Activated CD4-positive, alpha-beta memory T cell treated with anti-CD3 and anti-CD28 coated beads for 36 hours (primary cell): Measurements from ENCODE around the gene USF2. TPM values are rescaled to one million over a fixed set of nuclear protein-coding genes. Genes with fewer than 3 reads are reported as not detected.
"Not testable (repeated sequence)": the region's sequence is repeated elsewhere in the genome, so short reads cannot be mapped to it uniquely, and the experiment has no call there.

ENCODE experiments used
- CTCF ChIA-PET: fragments of 350-600 bp; sonication (Branson Sonifier 250); formaldehyde crosslinking; loops from one replicate; lab custom pipeline; 2021; ENCODE audit warnings: antibody characterized with exemption, inconsistent platforms; lab: Charles Lee
- POLR2A ChIA-PET: fragments of 350-600 bp; sonication (Branson Sonifier 250); formaldehyde crosslinking; loops from one replicate; lab custom pipeline; 2021; ENCODE audit warnings: antibody characterized with exemption; lab: Charles Lee
- DNase-seq: peaks from one replicate; pipeline ENCODE4 v3.0.0-alpha.2; 2020
- H3K27ac Mint-ChIP-seq: one replicate; pipeline ENCODE4 v1.8.0; 2021; ENCODE audit warnings: mixed read lengths
- H3K27me3 Mint-ChIP-seq: one replicate; pipeline ENCODE4 v1.8.0; 2021; ENCODE audit warnings: mixed read lengths
- H3K36me3 Mint-ChIP-seq: one replicate; pipeline ENCODE4 v1.8.0; 2021; ENCODE audit warnings: mixed read lengths
- H3K4me1 Mint-ChIP-seq: one replicate; pipeline ENCODE4 v1.8.0; 2021; ENCODE audit warnings: low read depth, mixed read lengths
- H3K4me3 Mint-ChIP-seq: one replicate; pipeline ENCODE4 v1.8.0; 2021; ENCODE audit warnings: mild to moderate bottlenecking, mixed read lengths
- H3K9me3 Mint-ChIP-seq: one replicate; pipeline ENCODE4 v1.8.0; 2021; ENCODE audit warnings: mixed read lengths
- intact Hi-C: fragments of 100-400 bp; cut with micrococcal nuclease; formaldehyde crosslinking; loops from one replicate; pipeline ENCODE4 v1.15.1; 2023
- total RNA-seq, 2 experiments: library from RNA; stranded (reverse); gene quantifications; one replicate each; pipeline ENCODE4 v1.2.3, GENCODE V29; 2021

The USF2 gene
- total RNA-seq, 2 experiments from 2014 or later: 117 to 121 TPM

- DNase-seq: no peak
- peaks cover 2% of the 10 kb centered on the region for H3K4me1 Mint-ChIP-seq
- intact Hi-C loops: no loop called here
- POLR2A ChIA-PET: interaction anchor here (0.8 kb wide), 1 partner anchor 70 kb away, joined by 3 read pairs; no protein-coding TSS in a partner anchor
- no peak overlapping the region for H3K4me3 Mint-ChIP-seq
- H3K27ac Mint-ChIP-seq: no peak overlapping the region
- peaks cover 14% of the 10 kb centered on the region for H3K36me3 Mint-ChIP-seq
- CTCF ChIA-PET: interaction anchor here (1.3 kb wide), 1 partner anchor 138 kb away, joined by 3 read pairs; no protein-coding TSS in a partner anchor
- peaks cover 17% of the 10 kb centered on the region for H3K27me3 Mint-ChIP-seq
- H3K9me3 Mint-ChIP-seq: no peaks in the 10 kb centered on the region
Measured at GRCh38 chr19:35279985-35280821, 11.4 kb downstream of the USF2 start.

- no peaks in the 10 kb centered on the region for H3K9me3 Mint-ChIP-seq
- peaks cover 5% of the 10 kb centered on the region for H3K36me3 Mint-ChIP-seq
- DNase-seq: no peak
- intact Hi-C loops: no loop called here
- ChIA-PET CTCF (interaction anchor here (1.3 kb wide), 1 partner anchor 139 kb away, joined by 3 read pairs; no protein-coding TSS in a partner anchor), POLR2A (no interaction called here)
- peaks cover 19% of the 10 kb centered on the region for H3K27me3 Mint-ChIP-seq
- H3K4me3 Mint-ChIP-seq: no peak overlapping the region
- H3K27ac Mint-ChIP-seq: no peak overlapping the region
- peaks cover 2% of the 10 kb centered on the region for H3K4me1 Mint-ChIP-seq
Measured at GRCh38 chr19:35281303-35281702, 12.5 kb downstream of the USF2 start.

- peaks cover 2% of the 10 kb centered on the region for H3K4me1 Mint-ChIP-seq
- peaks cover 19% of the 10 kb centered on the region for H3K27me3 Mint-ChIP-seq
- no peak overlapping the region for H3K27ac Mint-ChIP-seq
- no peak overlapping the region for H3K4me3 Mint-ChIP-seq
- H3K9me3 Mint-ChIP-seq: no peaks in the 10 kb centered on the region
- CTCF ChIA-PET: interaction anchor here (0.7 kb wide), 1 partner anchor 63 kb away, joined by 3 read pairs; no protein-coding TSS in a partner anchor
- no peaks in the 10 kb centered on the region for H3K36me3 Mint-ChIP-seq
- DNase-seq: no peak
- POLR2A ChIA-PET: interaction anchor here (1.4 kb wide), 1 partner anchor 9 kb away, joined by 4 read pairs; no protein-coding TSS in a partner anchor
- intact Hi-C loops: no loop called here
Measured at GRCh38 chr19:35284153-35285094, 15.7 kb downstream of the USF2 start.

- intact Hi-C loops: no loop called here
- Mint-ChIP-seq H3K27me3 (peaks cover 19% of the 10 kb centered on the region), H3K4me3 (no peak overlapping the region), H3K4me1 (peaks cover 2% of the 10 kb centered on the region), H3K9me3 (no peaks in the 10 kb centered on the region), H3K27ac (no peak overlapping the region), H3K36me3 (no peaks in the 10 kb centered on the region)
- POLR2A ChIA-PET: interaction anchor here (1.4 kb wide), 1 partner anchor 10 kb away, joined by 4 read pairs; no protein-coding TSS in a partner anchor
- CTCF ChIA-PET: interaction anchor here (0.7 kb wide), 1 partner anchor 62 kb away, joined by 3 read pairs; no protein-coding TSS in a partner anchor
- DNase-seq: no peak
Measured at GRCh38 chr19:35285095-35285449, 16.3 kb downstream of the USF2 start.

GRCh38 chr19:35285465-35285864, 16.7 kb downstream of the USF2 start:
- CTCF ChIA-PET: interaction anchor here (1.1 kb wide), 1 partner anchor 219 kb away, joined by 3 read pairs; no protein-coding TSS in a partner anchor
- not testable (repeated sequence) for H3K4me3 Mint-ChIP-seq

GRCh38 chr19:35286101-35286500, 17.3 kb downstream of the USF2 start:
- H3K36me3 Mint-ChIP-seq, H3K4me3 Mint-ChIP-seq, intact Hi-C loops, POLR2A ChIA-PET, H3K4me1 Mint-ChIP-seq, H3K27ac Mint-ChIP-seq, H3K9me3 Mint-ChIP-seq: not testable (repeated sequence)
- CTCF ChIA-PET: interaction anchor here (1.1 kb wide), 1 partner anchor 219 kb away, joined by 3 read pairs; no protein-coding TSS in a partner anchor
- H3K27me3 Mint-ChIP-seq: peaks cover 19% of the 10 kb centered on the region
- peak; percentile 29 for DNase-seq

More at GRCh38 chr19:35285465-35285864, 16.7 kb downstream of the USF2 start:
- POLR2A ChIA-PET, H3K4me1 Mint-ChIP-seq, intact Hi-C loops, H3K27ac Mint-ChIP-seq, H3K36me3 Mint-ChIP-seq, H3K9me3 Mint-ChIP-seq, DNase-seq: not testable (repeated sequence)
- peaks cover 19% of the 10 kb centered on the region for H3K27me3 Mint-ChIP-seq

GRCh38 chr19:35287713-35288112, 19.0 kb downstream of the USF2 start:
- ChIA-PET POLR2A (no interaction called here), CTCF (interaction anchor here (1.1 kb wide), 1 partner anchor 17 kb away, joined by 3 read pairs; no protein-coding TSS in a partner anchor)
- Mint-ChIP-seq H3K27me3 (peaks cover 12% of the 10 kb centered on the region), H3K4me3 (no peak overlapping the region), H3K9me3 (no peaks in the 10 kb centered on the region), H3K4me1 (no peaks in the 10 kb centered on the region), H3K27ac (no peak overlapping the region), H3K36me3 (no peaks in the 10 kb centered on the region)
- no peak for DNase-seq
- intact Hi-C loops: no loop called here

GRCh38 chr19:35288331-35288730, 19.6 kb downstream of the USF2 start:
- H3K36me3 Mint-ChIP-seq: no peaks in the 10 kb centered on the region
- H3K9me3 Mint-ChIP-seq: no peaks in the 10 kb centered on the region
- no peaks in the 10 kb centered on the region for H3K4me1 Mint-ChIP-seq
- peaks cover 6% of the 10 kb centered on the region for H3K27me3 Mint-ChIP-seq
- POLR2A ChIA-PET: no interaction called here
- intact Hi-C loops: no loop called here
- H3K4me3 Mint-ChIP-seq: no peak overlapping the region
- CTCF ChIA-PET: interaction anchor here (1.1 kb wide), 1 partner anchor 16 kb away, joined by 3 read pairs; no protein-coding TSS in a partner anchor
- DNase-seq: no peak
- no peak overlapping the region for H3K27ac Mint-ChIP-seq

- Mint-ChIP-seq H3K27ac (no peak overlapping the region), H3K27me3 (peaks cover 4% of the 10 kb centered on the region), H3K36me3 (no peaks in the 10 kb centered on the region), H3K4me3 (no peak overlapping the region), H3K4me1 (no peaks in the 10 kb centered on the region), H3K9me3 (no peaks in the 10 kb centered on the region)
- DNase-seq: no peak
- ChIA-PET POLR2A (no interaction called here), CTCF (interaction anchor here (1.1 kb wide), 1 partner anchor 15 kb away, joined by 3 read pairs; no protein-coding TSS in a partner anchor)
- intact Hi-C loops: no loop called here
Measured at GRCh38 chr19:35288906-35289305, 20.1 kb downstream of the USF2 start.

- ChIA-PET CTCF (no interaction called here), POLR2A (no interaction called here)
- Mint-ChIP-seq H3K4me1 (no peaks in the 10 kb centered on the region), H3K27me3 (no peaks in the 10 kb centered on the region), H3K27ac (no peak overlapping the region), H3K4me3 (no peak overlapping the region), H3K36me3 (no peaks in the 10 kb centered on the region), H3K9me3 (no peaks in the 10 kb centered on the region)
- intact Hi-C loops: no loop called here
- DNase-seq: no peak
Measured at GRCh38 chr19:35290381-35291127, 21.8 kb downstream of the USF2 start.

GRCh38 chr19:35291259-35291658, 22.5 kb downstream of the USF2 start:
- Mint-ChIP-seq H3K4me3 (no peak overlapping the region), H3K4me1 (peaks cover 4% of the 10 kb centered on the region), H3K9me3 (no peaks in the 10 kb centered on the region), H3K27ac (no peak overlapping the region), H3K27me3 (no peaks in the 10 kb centered on the region), H3K36me3 (no peaks in the 10 kb centered on the region)
- DNase-seq: no peak
- ChIA-PET CTCF (no interaction called here), POLR2A (no interaction called here)
- intact Hi-C loops: no loop called here
